Stimulated activated CD4-positive, alpha-beta T cell treated with anti-CD3 and anti-CD28 coated beads, TNF-alpha, amount 100 ng/mL, for 48 hours (primary cell): Measurements from ENCODE around the gene XPO4.
"Not testable (repeated sequence)": the region's sequence is repeated elsewhere in the genome, so short reads cannot be mapped to it uniquely, and the experiment has no call there.

Experiments
- DNase-seq, 3 donors: peaks; one replicate each; pipeline ENCODE4 v3.0.0-alpha.2; 2020; ENCODE audit warnings: low read depth in 3 of 3

XPO4 gene

GRCh38 chr13:20787180-20787579 lies 115.4 kb downstream of the XPO4 start:
- no peak for DNase-seq

- no peak for DNase-seq
Measured at GRCh38 chr13:20782116-20782708, 120.3 kb downstream of the XPO4 start.

DNA sequence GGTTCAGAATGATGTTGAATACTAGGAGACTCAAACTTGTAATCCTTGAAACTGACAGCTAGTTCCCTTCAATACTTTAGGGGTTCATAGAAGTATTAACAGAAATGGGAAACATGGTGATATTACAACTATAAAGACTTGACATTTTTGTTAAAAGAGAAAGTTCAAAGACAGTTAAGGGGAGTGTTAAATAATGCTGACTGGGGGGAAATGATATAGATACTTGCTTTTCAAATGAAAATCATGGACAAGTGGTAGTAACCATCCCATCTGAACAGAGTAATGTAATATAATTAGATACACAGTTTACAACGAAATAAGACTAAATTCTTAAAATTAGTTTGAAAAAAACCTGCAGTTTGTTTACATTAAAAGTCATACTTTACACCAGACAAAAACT lies 122.2 kb downstream of the XPO4 start:
- no peak for DNase-seq

DNA sequence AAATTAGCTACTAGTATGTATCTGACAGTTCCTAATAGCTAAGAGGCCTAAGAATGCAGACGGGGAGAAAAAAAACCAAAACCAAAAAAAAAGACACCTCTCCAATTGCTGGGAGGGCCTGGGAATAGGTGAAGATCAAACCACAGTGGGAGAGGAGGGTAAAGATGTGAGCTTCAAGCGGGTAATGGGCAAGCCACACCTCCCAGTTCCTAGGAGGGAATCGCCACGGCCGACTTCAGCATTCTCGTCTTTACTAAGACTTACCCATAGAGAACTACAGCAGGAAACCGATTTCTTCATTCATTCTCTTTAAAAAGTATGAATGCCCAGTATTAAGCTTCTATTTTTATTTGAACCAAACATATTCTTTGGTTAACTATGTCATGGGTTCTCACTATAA lies 123.1 kb downstream of the XPO4 start:
- no peak for DNase-seq

- DNase-seq: no peak
Measured at GRCh38 chr13:20778311-20778710, 124.2 kb downstream of the XPO4 start.

DNA sequence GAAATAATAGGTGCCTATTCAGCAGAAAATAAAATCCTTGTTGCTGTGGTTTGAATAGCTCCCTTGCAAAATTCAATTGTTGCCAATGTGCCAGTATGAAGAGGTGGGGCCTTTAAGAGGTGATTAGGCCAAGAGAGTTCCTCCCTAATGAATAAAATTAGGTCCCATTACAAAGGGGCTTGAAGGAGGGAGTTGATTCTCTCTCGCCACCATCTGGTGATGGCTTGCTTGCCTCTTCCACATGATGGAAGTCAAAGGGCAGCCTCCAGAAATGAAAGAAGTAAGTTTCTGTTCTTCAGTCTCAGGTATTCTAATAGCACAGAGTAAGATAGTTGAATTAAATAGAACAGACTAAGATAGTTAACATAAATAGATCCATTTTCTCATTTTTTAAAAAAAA lies 125.8 kb downstream of the XPO4 start:
- no peak for DNase-seq

DNA sequence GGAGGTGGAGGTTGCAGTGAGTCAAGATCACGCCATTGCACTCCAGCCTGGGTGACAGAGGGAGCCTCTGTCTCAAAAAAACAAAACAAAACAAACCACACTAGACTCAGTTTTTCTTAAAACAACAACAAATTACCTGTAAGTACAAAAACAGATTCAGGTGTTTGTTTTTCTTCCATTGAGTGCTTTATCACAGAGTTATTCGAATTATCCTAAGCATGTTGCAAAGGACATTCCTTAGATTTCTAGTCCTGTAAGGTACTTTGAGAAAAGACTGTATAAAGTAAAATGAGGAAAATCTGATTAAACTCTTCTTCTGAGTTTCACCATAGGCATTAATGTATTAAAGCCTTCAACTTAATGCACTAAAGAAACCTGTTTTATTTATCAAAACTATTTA lies 126.6 kb downstream of the XPO4 start:
- DNase-seq: no peak

DNA sequence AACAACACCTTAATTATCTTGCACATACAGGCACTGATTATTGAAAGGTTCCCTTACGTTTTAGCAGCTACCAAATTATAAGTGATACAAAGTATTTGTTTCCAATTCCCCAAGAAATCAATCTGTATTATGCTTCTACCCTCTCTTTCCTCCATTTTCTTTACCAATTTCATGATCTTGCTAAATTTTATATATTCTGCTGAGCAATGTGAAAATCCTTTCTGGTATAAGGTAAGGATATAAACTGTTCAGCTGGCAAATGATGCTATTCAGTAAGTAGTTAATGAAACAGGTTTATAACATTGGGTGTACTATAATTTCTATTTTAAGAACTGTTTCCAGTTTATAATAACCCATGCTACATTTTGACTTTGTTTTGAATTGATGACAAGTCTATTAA lies 127.8 kb downstream of the XPO4 start:
- DNase-seq: no peak

GRCh38 chr13:20773194-20774080 lies 129.1 kb downstream of the XPO4 start, which contains the start of gene EEF1AKMT1:
Gene EEF1AKMT1 (minus strand): TSS chr13:20773961. CDS start chr13:20757598, 16,363 bp downstream.
- peak; percentile 91 to 93 (median 92) for DNase-seq

GRCh38 chr13:20772401-20773131 lies 130.0 kb downstream of the XPO4 start:
- DNase-seq: peak in 1 of 3 donors; percentile 4

- DNase-seq: no peak
Measured at GRCh38 chr13:20769834-20770233, 132.7 kb downstream of the XPO4 start.

- no peak for DNase-seq
Measured at GRCh38 chr13:20769091-20769490, 133.5 kb downstream of the XPO4 start.

DNA sequence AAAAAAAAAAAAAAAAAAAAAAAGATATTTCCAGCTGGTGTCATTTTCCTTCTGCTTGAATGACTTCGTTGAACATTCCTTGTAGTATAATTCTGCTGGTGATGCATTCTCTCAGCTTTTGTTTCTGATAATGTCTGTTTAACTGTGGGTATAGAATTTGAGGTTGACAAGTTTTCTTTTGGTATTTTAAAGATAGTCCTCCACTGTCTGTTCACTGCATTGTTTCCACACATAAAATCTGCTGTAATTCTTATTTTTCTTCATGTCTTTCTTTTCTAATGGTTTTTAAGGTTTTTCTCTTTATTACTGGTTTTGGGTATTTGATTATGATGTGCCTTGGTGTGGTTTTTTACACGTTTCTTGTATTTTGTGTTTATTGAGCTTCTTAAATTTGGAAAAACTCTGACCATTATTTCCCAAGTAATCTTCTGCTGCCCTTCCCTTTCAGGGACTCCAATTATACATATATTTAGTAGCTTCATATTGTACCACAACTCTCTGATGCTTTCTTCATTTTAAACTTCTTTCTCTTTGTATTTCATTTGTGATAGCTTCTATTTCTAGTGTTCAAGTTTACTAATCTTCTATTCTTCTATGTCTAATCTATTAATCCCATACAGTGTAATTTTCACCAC lies 135.1 kb downstream of the XPO4 start:
- no peak for DNase-seq

DNA sequence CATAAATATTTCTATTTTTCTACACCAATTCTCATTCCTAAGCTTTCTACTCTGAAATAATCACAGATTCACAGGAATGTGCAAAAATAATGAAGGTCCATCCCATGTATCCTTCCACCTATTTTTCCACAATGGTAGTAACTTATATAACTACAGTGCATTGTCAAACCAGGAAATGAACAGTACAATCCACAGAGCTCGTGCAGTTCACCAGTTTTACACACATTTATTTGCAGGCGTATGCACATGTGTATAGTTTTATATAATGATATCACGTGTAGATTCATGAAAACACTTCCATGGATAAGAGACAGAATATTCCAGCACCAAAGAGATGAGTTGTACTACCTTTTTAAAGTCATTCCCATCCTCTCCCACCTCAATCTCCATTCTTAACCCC lies 141.7 kb downstream of the XPO4 start:
- no peak for DNase-seq

GRCh38 chr13:20754009-20754408 lies 148.5 kb downstream of the XPO4 start:
- no peak for DNase-seq

- DNase-seq: no peak
Measured at GRCh38 chr13:20749377-20749776, 153.2 kb downstream of the XPO4 start.

GRCh38 chr13:20743830-20744404 lies 158.6 kb downstream of the XPO4 start:
- DNase-seq: not testable (repeated sequence)

DNA sequence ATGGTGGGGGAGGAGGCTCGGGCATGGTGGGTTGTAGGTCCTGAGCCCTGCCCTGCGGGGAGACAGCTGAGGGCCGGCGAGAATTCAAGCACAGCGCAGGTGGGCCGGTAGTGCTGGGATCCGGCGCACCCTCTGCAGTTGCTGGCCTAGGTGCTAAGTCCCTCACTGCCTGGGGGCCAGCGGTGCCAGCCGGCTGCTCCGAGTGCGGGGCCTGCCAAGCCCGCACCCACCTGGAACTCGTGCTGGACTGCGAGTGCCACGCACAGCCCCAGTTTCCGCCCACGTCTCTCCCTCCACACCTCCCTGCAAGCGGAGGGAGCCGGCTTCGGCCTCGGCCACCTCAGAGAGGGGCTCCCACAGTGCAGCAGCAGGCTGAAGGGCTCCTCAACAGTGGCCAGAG lies 162.5 kb downstream of the XPO4 start:
- DNase-seq: no peak

DNA sequence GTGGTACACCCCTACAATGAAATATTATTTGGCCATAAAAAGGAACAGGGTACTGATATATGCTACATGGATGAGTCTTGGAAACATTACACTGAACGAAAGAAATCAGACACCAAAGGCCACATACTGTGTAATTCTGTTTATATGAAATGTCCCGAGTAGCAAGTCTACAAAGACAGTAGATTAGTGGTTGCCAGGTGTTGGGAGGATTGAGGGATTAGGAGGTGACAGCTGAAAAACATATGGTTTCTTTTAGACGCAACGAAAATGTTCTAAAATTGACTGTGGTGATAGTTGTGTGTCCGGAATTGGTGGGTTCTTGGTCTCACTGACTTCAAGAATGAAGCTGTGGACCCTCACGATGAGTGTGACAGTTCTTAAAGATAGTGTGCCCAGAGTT lies 163.9 kb downstream of the XPO4 start:
- DNase-seq: no peak

DNA sequence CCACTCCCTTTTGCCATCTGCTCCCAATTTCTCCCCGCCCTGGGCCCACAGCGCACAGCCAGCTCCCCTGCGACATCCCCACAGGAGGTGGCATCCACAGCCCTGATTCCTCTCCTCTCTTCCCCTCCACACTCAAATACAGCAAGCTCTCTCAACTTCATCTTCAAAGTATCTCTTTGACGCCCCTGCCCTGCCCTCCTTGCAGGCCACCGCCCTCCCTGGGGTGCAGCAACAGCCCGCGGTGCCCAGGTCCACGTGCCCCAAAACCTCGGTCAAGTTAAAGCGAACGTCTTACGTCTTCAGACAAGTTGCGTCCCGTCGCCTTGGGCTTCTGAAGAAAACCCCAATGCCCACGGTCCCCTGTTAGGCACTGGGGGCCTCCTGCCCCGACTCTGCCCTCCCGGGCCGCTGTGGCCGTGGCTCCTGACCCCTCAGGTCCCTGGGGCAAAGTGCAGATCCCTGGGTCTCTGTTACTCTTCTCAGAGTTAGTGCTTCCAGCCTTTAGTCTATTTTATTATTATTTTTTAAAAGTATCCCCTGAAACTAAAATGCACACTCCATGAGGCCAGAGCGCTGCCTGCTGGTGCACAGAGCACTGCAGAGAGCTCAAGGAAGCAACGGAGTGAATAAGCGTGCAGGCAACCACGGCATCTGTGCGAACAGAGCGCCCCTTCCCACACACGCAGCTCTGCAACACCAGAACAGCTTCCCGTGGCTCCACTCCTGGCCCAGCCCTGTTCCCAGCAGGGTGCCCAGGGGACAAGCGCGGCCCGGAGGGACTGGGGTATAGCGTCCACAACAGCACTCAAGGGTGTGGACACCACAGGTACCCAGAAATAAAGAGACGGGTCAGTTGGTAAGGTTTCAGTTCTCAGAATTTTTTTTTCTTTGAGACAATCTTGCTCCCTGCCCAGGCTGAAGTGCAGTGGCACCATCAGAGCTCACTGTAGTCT lies 172.6 kb downstream of the XPO4 start:
- no peak for DNase-seq
